HG03108 (cell line): ENCODE data around the gene PLEKHA7.

Experiments used
- ATAC-seq: cut with Tn5 transposase; IDR thresholded peaks from one replicate; pipeline ENCODE4 v1.9.1; 2021; ENCODE audit warnings: moderate library complexity; ENCODE audit not compliant: unreplicated experiment

PLEKHA7 gene

GRCh38 chr11:16813126-16813525, 201.1 kb downstream of the PLEKHA7 start:
- ATAC-seq: no peak

- ATAC-seq: no peak
Measured at GRCh38 chr11:16812274-16812673, 201.9 kb downstream of the PLEKHA7 start.

- ATAC-seq: no peak
Measured at GRCh38 chr11:16811136-16812020, 202.8 kb downstream of the PLEKHA7 start.

GRCh38 chr11:16809886-16810668, 204.1 kb downstream of the PLEKHA7 start:
- ATAC-seq: no peak

GRCh38 chr11:16807306-16807705, 206.9 kb downstream of the PLEKHA7 start:
- no peak for ATAC-seq

GRCh38 chr11:16806791-16807190, 207.4 kb downstream of the PLEKHA7 start:
- ATAC-seq: no peak

GRCh38 chr11:16805938-16806337, 208.3 kb downstream of the PLEKHA7 start:
- ATAC-seq: no peak

GRCh38 chr11:16804104-16804947, 209.9 kb downstream of the PLEKHA7 start:
- no peak for ATAC-seq

GRCh38 chr11:16801288-16801980, 212.8 kb downstream of the PLEKHA7 start:
- ATAC-seq: no peak

GRCh38 chr11:16800382-16800781, 213.8 kb downstream of the PLEKHA7 start:
- no peak for ATAC-seq

- no peak for ATAC-seq
Measured at GRCh38 chr11:16799890-16800289, 214.3 kb downstream of the PLEKHA7 start.

GRCh38 chr11:16799221-16799620, 215.0 kb downstream of the PLEKHA7 start:
- no peak for ATAC-seq

GRCh38 chr11:16797776-16798175, 216.4 kb downstream of the PLEKHA7 start:
- no peak for ATAC-seq

GRCh38 chr11:16796311-16796710, 217.9 kb downstream of the PLEKHA7 start:
- no peak for ATAC-seq

- no peak for ATAC-seq
Measured at GRCh38 chr11:16795146-16795545, 219.1 kb downstream of the PLEKHA7 start.

GRCh38 chr11:16794047-16794818, 220.0 kb downstream of the PLEKHA7 start:
- ATAC-seq: no peak

GRCh38 chr11:16793511-16793910, 220.7 kb downstream of the PLEKHA7 start:
- no peak for ATAC-seq

- ATAC-seq: no peak
Measured at GRCh38 chr11:16793009-16793408, 221.2 kb downstream of the PLEKHA7 start.

- ATAC-seq: no peak
Measured at GRCh38 chr11:16792426-16792825, 221.8 kb downstream of the PLEKHA7 start.
